GM12891 (cell line): Measurements from ENCODE around the gene PTPN2.

Source experiments
- POLR2A ChIP-seq: IDR thresholded peaks from 2 replicates; pipeline ENCODE4 v1.6.1; 2011; ENCODE audit warnings: low read depth, low read length, control low read depth
- TAF1 ChIP-seq: IDR thresholded peaks from 2 replicates; pipeline ENCODE4 v1.6.1; 2011; ENCODE audit warnings: low read depth, low read length, control low read depth

- TF ChIP-seq POLR2A (no peak), TAF1 (no peak)
These were observed 87.6 kb downstream of the PTPN2 start for GRCh38 chr18:12796448-12796847.
